K562 (cell line): ENCODE measurements around the gene STUB1. TPM values are rescaled to one million over a fixed set of nuclear protein-coding genes. Genes with fewer than 3 reads are reported as not detected.

Experiments
- ATAC-seq: fragments of 200-7000 bp; cut with Tn5 transposase; 3 replicates; pipeline ENCODE4 v1.9.1; 2020; ENCODE audit warnings: moderate library complexity
- BruUV-seq: library from RNA; stranded (reverse); fragments of 400-500 nt; replicated peaks from 2 replicates; lab custom pipeline; 2021; lab: Mats Ljungman, UMichigan
- CTCF ChIA-PET: fragments of 300-600 bp; formaldehyde crosslinking; extraction: SDS; loops from one replicate; lab custom pipeline; 2021; ENCODE audit warnings: low intra/inter-chr PET ratio; lab: Yijun Ruan, JAX
- POLR2A ChIA-PET: fragments of 300-600, 350-650 bp; sonication (Branson Sonifier 250); formaldehyde crosslinking; extraction: SDS; loops from one replicate; lab custom pipeline; 2021; ENCODE audit warnings: antibody characterized with exemption, inconsistent platforms; lab: Yijun Ruan, JAX
- DNase-seq, 4 experiments: peaks; one replicate each; pipeline versions ENCODE4 v3.0.0 to v3.0.0-alpha.2; 2011 to 2018; ENCODE audit warnings: low spot score in 3 of 4, mixed read lengths in 3 of 4; ENCODE audit errors: extremely low read depth in 1 of 4
- FAIRE-seq: peaks from 2 replicates; lab custom pipeline; 2011; peaks lifted over from hg19 to GRCh38; lab: Jason Lieb, UNC
- H2AFZ ChIP-seq: 2 replicates; pipeline ENCODE4 v1.6.0; 2011; ENCODE audit warnings: low read depth, low read length, control low read depth, inconsistent platforms
- H3K27ac ChIP-seq: fragments of 200-600 bp; 3 replicates; pipeline ENCODE4 v1.8.0; 2011; ENCODE audit warnings: low read depth, mild to moderate bottlenecking, control low read depth, inconsistent platforms, low read length, moderate library complexity, mixed read lengths; ENCODE audit errors: extremely low read depth
- H3K27me3 ChIP-seq, 2 experiments: fragments of 300-600 bp in 1 of 2; 2 replicates in 1 of 2; 3 replicates in 1 of 2; pipeline versions ENCODE4 v1.6.0 to v1.8.0; 2011; ENCODE audit warnings: inconsistent platforms in 2 of 2, low read length in 2 of 2, mild to moderate bottlenecking in 1 of 2, mixed read lengths in 1 of 2, moderate library complexity in 1 of 2; ENCODE audit not compliant: control insufficient read depth in 2 of 2, insufficient read depth in 2 of 2
- H3K36me3 ChIP-seq: fragments of 300-600 bp; 3 replicates; pipeline ENCODE4 v1.8.0; 2011; ENCODE audit warnings: mild to moderate bottlenecking, low read length, inconsistent platforms; ENCODE audit not compliant: control insufficient read depth, insufficient read depth
- H3K4me1 ChIP-seq, 2 experiments: fragments of 200-600 bp in 1 of 2; replicated peaks in 1 of 2; 2 replicates in 1 of 2; 3 replicates in 1 of 2; pipeline versions ENCODE4 v1.5.1 to v1.8.0; 2011; ENCODE audit warnings: inconsistent platforms in 2 of 2, low read length in 2 of 2, mild to moderate bottlenecking in 1 of 2, mixed read lengths in 1 of 2, moderate library complexity in 1 of 2; ENCODE audit not compliant: control insufficient read depth in 2 of 2, insufficient read depth in 2 of 2
- H3K4me2 ChIP-seq: 2 replicates; pipeline ENCODE4 v1.6.1; 2011; ENCODE audit warnings: low read length, control low read depth, inconsistent platforms, mixed read lengths; ENCODE audit not compliant: insufficient read depth
- H3K4me3 ChIP-seq: fragments of 200-600 bp; sonication (generic), shearing (Covaris generic); 2 replicates; pipeline ENCODE4 v1.5.1; 2016; ENCODE audit warnings: control low read depth, inconsistent platforms
- H3K79me2 ChIP-seq: fragments of 200-600 bp; 3 replicates; pipeline ENCODE4 v1.8.0; 2011; ENCODE audit warnings: low read length, inconsistent platforms; ENCODE audit not compliant: control insufficient read depth, insufficient read depth
- H3K9ac ChIP-seq, 2 experiments: 2 replicates each; pipeline versions ENCODE4 v1.6.0 to v1.6.1; 2011; ENCODE audit warnings: low read depth in 2 of 2, low read length in 2 of 2, control low read depth in 1 of 2, inconsistent platforms in 1 of 2, mild to moderate bottlenecking in 1 of 2, mixed read lengths in 1 of 2; ENCODE audit not compliant: insufficient read depth in 1 of 2
- H3K9me1 ChIP-seq: one replicate; pipeline ENCODE4 v1.6.0; 2011; ENCODE audit warnings: inconsistent platforms, mild to moderate bottlenecking, low read length, moderate library complexity; ENCODE audit not compliant: control insufficient read depth, insufficient read depth
- H3K9me3 ChIP-seq: replicated peaks from 2 replicates; pipeline ENCODE4 v1.5.1; 2011; ENCODE audit warnings: low read depth, low read length, inconsistent platforms; ENCODE audit not compliant: control insufficient read depth, insufficient read depth
- H4K20me1 ChIP-seq: replicated peaks from 2 replicates; pipeline ENCODE4 v1.6.1; 2011; ENCODE audit warnings: low read length, inconsistent platforms, mixed read lengths; ENCODE audit not compliant: control insufficient read depth, insufficient read depth
- JUNB ChIP-seq: fragments of 450-650 bp; formaldehyde crosslinking; conservative IDR thresholded peaks from 2 replicates; pipeline ENCODE4 v1.4.0; 2020; ENCODE audit warnings: mild to moderate bottlenecking
- MAFK ChIP-seq: IDR thresholded peaks from 2 replicates; pipeline ENCODE4 v1.6.1; 2011; ENCODE audit warnings: low read length, improper control_type of control experiment
- PTBP1 ChIP-seq: fragments of 200-400 bp; formaldehyde crosslinking; IDR thresholded peaks from 2 replicates; pipeline ENCODE4 v1.6.1; 2017; ENCODE audit warnings: low read depth, low read length
- SUPT5H ChIP-seq: fragments of 450-650 bp; IDR thresholded peaks from 2 replicates; pipeline ENCODE4 v1.6.1; 2016
- WGBS: fragments of 100-300 bp; shearing (Covaris generic); methylation state at CpG from one replicate; pipeline ENCODE4 v1.1.6; 2016; ENCODE audit warnings: low coverage, mixed read lengths; ENCODE audit not compliant: insufficient coverage; ENCODE audit errors: missing lambda C conversion rate; 5-methylcytosine and 5-hydroxymethylcytosine counted together
- in situ Hi-C: fragments of 300-500 bp; cut with MboI; formaldehyde crosslinking; loops from 4 replicates; pipeline ENCODE4 v1.15.0; 2018; ENCODE audit warnings: inconsistent platforms, mixed read lengths
- intact Hi-C: fragments of 100-400 bp; cut with micrococcal nuclease; formaldehyde crosslinking; loops from 2 replicates; pipeline ENCODE4 v1.14.2; 2022
- polyA plus RNA-seq, 8 experiments: library from polyadenylated mRNA; depleted of rRNA in 4 of 8; stranded (reverse) in 5 of 8; unstranded in 3 of 8; fragments of >200 nt; fragmentation: Nextera tagmentation in 2 of 8; fragmentation: Illumina TruSeq in 1 of 8; extraction: Ambion mirVana in 2 of 8; extraction: Trizol in 1 of 8; gene quantifications; 2 replicates each; pipeline versions ENCODE4 v1.2.1 to v1.2.3, GENCODE V29; 2011 to 2014; ENCODE audit warnings: inconsistent platforms in 1 of 8, missing spikeins in 1 of 8
- total RNA-seq, 7 experiments: library from RNA; depleted of rRNA in 6 of 7; stranded (reverse); fragments of >200 nt in 6 of 7; fragmentation: Illumina TruSeq in 2 of 7; extraction: Trizol in 2 of 7; gene quantifications; 2 replicates each; pipeline versions ENCODE4 v1.2.1 to v1.2.3, GENCODE V29; 2011 to 2021; ENCODE audit warnings: low replicate concordance in 1 of 7
- TF ChIP-seq, protein P1 (sequence below): fragments of 450-650 bp; IDR thresholded peaks from 2 replicates; pipeline ENCODE4 v1.6.1; 2016; ENCODE audit warnings: borderline replicate concordance

STUB1 gene
- total and polyA plus RNA-seq, 9 of the 15 experiments (the other 6 are each of a cell fraction or from before 2014, with no cell fraction given): 10.6 to 251 (median 152) TPM

- Histone ChIP-seq H3K9ac (peak overlapping the region in 1 of 2 experiments; percentile 85; a peak in 2 of 4 replicates), H3K9me1 (peaks cover 3% of the 10 kb centered on the region), H3K4me3 (no peak overlapping the region)
- intact Hi-C loops: no loop called here
- TF ChIP-seq PTBP1 (0 out of 2 replicates have a peak, but pooled peaks have one; percentile 23), MAFK (no peak), SUPT5H (0 out of 2 replicates have a peak, but pooled peaks have one; percentile 16), JUNB (CRISPR knock-in tag) (no peak)
- TF ChIP-seq, protein P1, sequence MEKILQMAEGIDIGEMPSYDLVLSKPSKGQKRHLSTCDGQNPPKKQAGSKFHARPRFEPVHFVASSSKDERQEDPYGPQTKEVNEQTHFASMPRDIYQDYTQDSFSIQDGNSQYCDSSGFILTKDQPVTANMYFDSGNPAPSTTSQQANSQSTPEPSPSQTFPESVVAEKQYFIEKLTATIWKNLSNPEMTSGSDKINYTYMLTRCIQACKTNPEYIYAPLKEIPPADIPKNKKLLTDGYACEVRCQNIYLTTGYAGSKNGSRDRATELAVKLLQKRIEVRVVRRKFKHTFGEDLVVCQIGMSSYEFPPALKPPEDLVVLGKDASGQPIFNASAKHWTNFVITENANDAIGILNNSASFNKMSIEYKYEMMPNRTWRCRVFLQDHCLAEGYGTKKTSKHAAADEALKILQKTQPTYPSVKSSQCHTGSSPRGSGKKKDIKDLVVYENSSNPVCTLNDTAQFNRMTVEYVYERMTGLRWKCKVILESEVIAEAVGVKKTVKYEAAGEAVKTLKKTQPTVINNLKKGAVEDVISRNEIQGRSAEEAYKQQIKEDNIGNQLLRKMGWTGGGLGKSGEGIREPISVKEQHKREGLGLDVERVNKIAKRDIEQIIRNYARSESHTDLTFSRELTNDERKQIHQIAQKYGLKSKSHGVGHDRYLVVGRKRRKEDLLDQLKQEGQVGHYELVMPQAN: no peak
- TF ChIP-seq, all 486 proteins: peak for 2
- ChIA-PET POLR2A (interaction anchor here (0.6 to 1.0 kb wide), 2 partner anchors 12 to 21 kb away, joined by 3 read pairs; no protein-coding TSS in a partner anchor), CTCF (no interaction called here)
- peaks cover 17 to 98% of the 10 kb centered on the region in 2 experiments; a peak in 4 of 5 replicates for H3K4me1 ChIP-seq
- no peaks in the 10 kb centered on the region for H3K27me3 ChIP-seq
- no peaks in the 10 kb centered on the region for H3K9me3 ChIP-seq
- in situ Hi-C loops: loop anchor here (10.0 kb wide), 1 partner anchor 336 kb away; no protein-coding TSS in a partner anchor
- no peak overlapping the region for H3K27ac ChIP-seq
- no TSS peak for BruUV-seq
- FAIRE-seq: no peak
- H3K4me2 ChIP-seq: peak overlapping the region; percentile 40; the same call in 1 of the 2 replicates
- H3K36me3 ChIP-seq: peaks cover 31% of the 10 kb centered on the region; the same call in 2 of the 3 replicates
- ATAC-seq: no peak
- no peaks in the 10 kb centered on the region; the same call in 1 of the 2 replicates for H4K20me1 ChIP-seq
- H3K79me2 ChIP-seq: peaks cover 54% of the 10 kb centered on the region
- no peak for DNase-seq
- 84% methylated on average over 6 of the region's 6 CpGs for WGBS
- H2AFZ ChIP-seq: no peak overlapping the region
Observed at GRCh38 chr16:718922-719321, 38.7 kb downstream of the STUB1 start.
